ENCODE data around the gene CCDC85B.

- TF ChIP-seq CTCF (IDR thresholded peaks at IDR 0.05) (no peak), POLR2A (IDR thresholded peaks at IDR 0.05) (no peak)
Measured at GRCh38 chr11:65903068-65903481, 12.6 kb downstream of the CCDC85B start.

All from esophagus squamous epithelium (tissue), 4 donors.